Stimulated activated naive CD8-positive, alpha-beta T cell treated with anti-CD3 and anti-CD28 coated beads, Interleukin-15, amount 100 ng/mL, for 72 hours (primary cell): ENCODE results near the gene GRXCR1.

Experiments
- ATAC-seq: fragments of 150-1000 bp; cut with Tn5 transposase; 2 replicates; pipeline ENCODE4 v1.10.0; 2021; ENCODE audit warnings: mild to moderate bottlenecking, moderate library complexity
- DNase-seq, 2 donors: peaks; one replicate each; pipeline ENCODE4 v3.0.0; 2021 to 2022
- H3K27ac Mint-ChIP-seq, 2 donors: one replicate each; pipeline ENCODE4 v1.8.0; 2022; ENCODE audit warnings: mild to moderate bottlenecking in 2 of 2, mixed read lengths in 2 of 2, moderate library complexity in 2 of 2
- H3K27me3 Mint-ChIP-seq: one replicate; pipeline ENCODE4 v1.8.0; 2022; ENCODE audit warnings: mixed read lengths
- H3K4me1 Mint-ChIP-seq: one replicate; pipeline ENCODE4 v1.8.0; 2022; ENCODE audit warnings: mild to moderate bottlenecking, mixed read lengths
- H3K4me3 Mint-ChIP-seq, 2 donors: one replicate each; pipeline ENCODE4 v1.8.0; 2022; ENCODE audit warnings: mild to moderate bottlenecking in 2 of 2, mixed read lengths in 2 of 2, moderate library complexity in 1 of 2
- H3K9me3 Mint-ChIP-seq, 2 donors: one replicate each; pipeline ENCODE4 v1.8.0; 2022; ENCODE audit warnings: mixed read lengths in 2 of 2

The GRXCR1 gene

GRCh38 chr4:42995343-42995944 lies 102.9 kb downstream of the GRXCR1 start:
- no peaks in the 10 kb centered on the region for H3K4me1 Mint-ChIP-seq
- H3K9me3 Mint-ChIP-seq = peaks cover 0 to 7% of the 10 kb centered on the region in 2 donors
- no peak overlapping the region for H3K4me3 Mint-ChIP-seq
- no peak for ATAC-seq
- H3K27me3 Mint-ChIP-seq = no peaks in the 10 kb centered on the region
- H3K27ac Mint-ChIP-seq = no peak overlapping the region
- no peak for DNase-seq

- no peak for DNase-seq
- no peaks in the 10 kb centered on the region for H3K4me1 Mint-ChIP-seq
- H3K4me3 Mint-ChIP-seq = no peak overlapping the region
- no peak for ATAC-seq
- peaks cover 2 to 12% of the 10 kb centered on the region in 2 donors for H3K9me3 Mint-ChIP-seq
- no peaks in the 10 kb centered on the region for H3K27me3 Mint-ChIP-seq
- H3K27ac Mint-ChIP-seq = no peak overlapping the region
Measured at GRCh38 chr4:43008793-43009192, 116.3 kb downstream of the GRXCR1 start.

- H3K9me3 Mint-ChIP-seq = no peaks in the 10 kb centered on the region
- no peak for ATAC-seq
- no peak overlapping the region for H3K4me3 Mint-ChIP-seq
- peaks cover 5% of the 10 kb centered on the region for H3K27me3 Mint-ChIP-seq
- H3K4me1 Mint-ChIP-seq = no peaks in the 10 kb centered on the region
- DNase-seq = no peak
- no peak overlapping the region for H3K27ac Mint-ChIP-seq
Measured at GRCh38 chr4:43014256-43014655, 121.7 kb downstream of the GRXCR1 start.

DNA sequence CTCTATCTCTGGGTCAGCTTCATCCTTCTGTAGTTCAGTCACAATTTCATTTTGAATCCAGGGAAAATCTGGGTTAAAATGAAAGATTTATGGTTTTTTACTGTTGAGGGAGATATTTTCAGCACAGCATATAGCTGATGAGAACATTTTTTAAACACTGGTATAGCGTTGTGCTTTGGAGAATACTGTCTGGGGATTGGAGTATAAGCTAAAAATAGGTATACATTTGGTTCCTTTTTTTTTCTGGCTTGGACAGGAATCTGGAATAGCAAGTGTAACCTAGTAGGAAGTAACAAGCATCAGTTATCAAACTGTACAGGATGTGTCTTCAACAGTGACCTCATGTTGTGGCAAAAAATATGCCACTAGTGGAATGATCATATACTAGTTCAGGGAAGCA lies 149.1 kb downstream of the GRXCR1 start:
- H3K27me3 Mint-ChIP-seq = no peaks in the 10 kb centered on the region
- ATAC-seq = no peak
- no peak overlapping the region for H3K4me3 Mint-ChIP-seq
- no peak for DNase-seq
- H3K27ac Mint-ChIP-seq = no peak overlapping the region
- no peaks in the 10 kb centered on the region for H3K4me1 Mint-ChIP-seq
- H3K9me3 Mint-ChIP-seq = no peaks in the 10 kb centered on the region

DNA sequence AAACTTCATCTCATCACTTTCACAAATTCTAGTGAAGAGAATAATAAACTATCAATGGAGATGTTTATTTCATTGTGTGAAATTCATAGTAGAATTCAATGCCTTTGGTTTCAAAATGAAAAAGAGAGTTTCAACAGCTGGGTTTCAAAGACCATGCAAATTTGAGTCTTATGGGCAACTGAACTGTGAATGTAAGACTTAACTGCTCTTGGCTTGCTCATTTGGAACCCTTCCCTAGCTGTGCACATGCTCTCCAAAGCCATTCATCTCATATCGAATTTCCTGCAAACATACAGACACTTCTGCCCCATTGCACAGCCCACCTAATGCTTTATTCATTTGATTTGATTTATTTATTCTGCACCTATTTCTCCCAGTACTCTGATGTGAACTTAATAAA lies 154.5 kb downstream of the GRXCR1 start:
- Mint-ChIP-seq H3K9me3 (no peaks in the 10 kb centered on the region), H3K27me3 (no peaks in the 10 kb centered on the region), H3K4me1 (no peaks in the 10 kb centered on the region), H3K4me3 (no peak overlapping the region), H3K27ac (no peak overlapping the region)
- no peak for ATAC-seq
- no peak for DNase-seq

DNA sequence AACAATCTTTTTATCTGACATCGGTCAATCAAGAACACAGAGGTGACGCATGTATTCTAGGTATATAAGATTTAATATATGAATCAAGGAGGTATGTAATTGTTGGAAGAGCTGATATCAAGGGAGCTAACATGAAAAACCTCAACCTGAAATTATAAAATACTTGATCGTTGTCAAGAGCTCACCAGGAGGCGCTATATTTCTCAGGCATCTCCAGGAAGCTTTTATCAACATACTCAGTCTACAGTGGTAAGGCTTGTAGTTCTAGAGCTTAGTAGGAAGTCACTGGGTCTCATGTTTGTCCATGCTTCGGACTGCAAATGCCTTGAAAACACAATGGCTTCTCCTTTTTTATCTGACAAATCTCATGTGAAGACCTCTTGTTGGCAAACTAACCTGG lies 156.1 kb downstream of the GRXCR1 start:
- Mint-ChIP-seq H3K27ac (no peak overlapping the region), H3K4me1 (no peaks in the 10 kb centered on the region), H3K9me3 (no peaks in the 10 kb centered on the region), H3K4me3 (no peak overlapping the region), H3K27me3 (no peaks in the 10 kb centered on the region)
- ATAC-seq = no peak
- no peak for DNase-seq

DNA sequence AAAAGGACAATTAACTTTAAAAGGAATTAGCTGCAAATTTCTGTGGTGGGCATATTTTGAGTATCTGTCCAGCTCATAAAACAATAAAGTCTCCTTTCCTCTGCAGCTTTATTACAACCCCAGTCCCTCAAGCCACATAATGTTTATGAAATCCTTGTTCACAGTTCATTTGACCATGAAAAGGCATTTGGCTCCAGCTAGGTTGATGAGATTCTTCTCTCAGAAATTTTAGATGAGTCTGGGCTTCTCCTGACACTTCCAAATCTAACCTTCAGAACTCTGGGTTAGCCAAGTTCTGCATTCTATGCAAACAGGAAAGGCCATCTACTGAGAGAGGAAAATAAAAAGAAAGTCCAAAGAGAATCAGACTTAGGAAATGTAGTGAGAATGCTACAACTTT lies 156.8 kb downstream of the GRXCR1 start:
- no peaks in the 10 kb centered on the region for H3K9me3 Mint-ChIP-seq
- no peaks in the 10 kb centered on the region for H3K4me1 Mint-ChIP-seq
- ATAC-seq (no peak), DNase-seq (no peak)
- H3K27ac Mint-ChIP-seq = no peak overlapping the region
- H3K4me3 Mint-ChIP-seq = no peak overlapping the region
- no peaks in the 10 kb centered on the region for H3K27me3 Mint-ChIP-seq

- no peak overlapping the region for H3K27ac Mint-ChIP-seq
- no peaks in the 10 kb centered on the region for H3K9me3 Mint-ChIP-seq
- no peaks in the 10 kb centered on the region for H3K4me1 Mint-ChIP-seq
- no peaks in the 10 kb centered on the region for H3K27me3 Mint-ChIP-seq
- DNase-seq = no peak
- no peak for ATAC-seq
- H3K4me3 Mint-ChIP-seq = no peak overlapping the region
Measured at GRCh38 chr4:43066415-43066814, 173.9 kb downstream of the GRXCR1 start.

GRCh38 chr4:43071069-43071468 lies 178.6 kb downstream of the GRXCR1 start:
- no peak for DNase-seq
- Mint-ChIP-seq H3K9me3 (peaks cover 0 to 6% of the 10 kb centered on the region in 2 donors), H3K27ac (no peak overlapping the region), H3K4me3 (no peak overlapping the region), H3K4me1 (no peaks in the 10 kb centered on the region), H3K27me3 (no peaks in the 10 kb centered on the region)
- no peak for ATAC-seq
